Measurements from ENCODE around the gene GLP1R. TPM values are rescaled to one million over a fixed set of nuclear protein-coding genes. Genes with fewer than 3 reads are reported as not detected.

GLP1R gene
- total and polyA plus RNA-seq, 2 of the 13 experiments (the other 11 are each of a cell fraction or from before 2014, with no cell fraction given) = not detected

GRCh38 chr6:39003492-39003891, 45.1 kb upstream of the GLP1R start:
- Histone ChIP-seq H3K9ac (ENCODE audit: insufficient read depth, low read depth, low read length) (no peak overlapping the region), H4K20me1 (ENCODE audit: insufficient read depth, low read length) (no peaks in the 10 kb centered on the region), H3K27me3 (ENCODE audit: control insufficient read depth in 1 of 2, insufficient read depth in 2 of 2, low read length in 2 of 2) (no peaks in the 10 kb centered on the region; a peak in 1 of 5 replicates), H3K27ac (ENCODE audit: extremely low read length, insufficient read depth, low read length) (no peak overlapping the region), H3K4me1 (ENCODE audit: insufficient read depth, low read length) (no peaks in the 10 kb centered on the region), H3K79me2 (ENCODE audit: insufficient read depth, low read length) (no peaks in the 10 kb centered on the region), H3K9me3 (ENCODE audit: low read length) (no peaks in the 10 kb centered on the region), H3K4me2 (ENCODE audit: low read depth, low read length) (no peak overlapping the region), H2AFZ (ENCODE audit: low read length) (no peak overlapping the region), H3K4me3 (replicated peaks in 1 of 3; ENCODE audit: insufficient read depth in 1 of 3, low read depth in 2 of 3, low read length in 3 of 3) (no peak overlapping the region), H3K36me3 (replicated peaks in 1 of 2; ENCODE audit: control insufficient read depth in 1 of 2, insufficient read depth in 2 of 2, low read length in 2 of 2) (no peaks in the 10 kb centered on the region)
- TF ChIP-seq MXD1 (CRISPR knock-in tag; IDR thresholded peaks at IDR 0.05) = no peak
- peak; percentile 83 to 92 for TF ChIP-seq MAFK (conservative IDR thresholded peaks at IDR 0.05 in 1 of 2, IDR thresholded peaks at IDR 0.05 in 1 of 2; ENCODE audit: low read length in 2 of 2)
- peak; percentile 90 for TF ChIP-seq MAFF (IDR thresholded peaks at IDR 0.05; ENCODE audit: low read depth, low read length)
- ChIA-PET POLR2A (no interaction called here), CTCF (ENCODE audit: low intra/inter-chr PET ratio, low total read pairs) (no interaction called here)
- in situ Hi-C loops (cut with HindIII; ENCODE audit: extremely low pct_ligation_motif_present, low pct_unique_long_range_greater_than_20kb) (loop anchor here (10.0 kb wide), 1 partner anchor 301 kb away; no protein-coding TSS in a partner anchor), intact Hi-C loops (cut with micrococcal nuclease; ENCODE audit: unreplicated experiment) (no loop called here)
- no peak for FAIRE-seq
- ATAC-seq = no peak
- DNase-seq (ENCODE audit: low spot score) = no peak
- BruUV-seq (replicated peaks) = no TSS peak
- WGBS (ENCODE audit: low lambda C conversion rate) = 3% methylated on average over 1 of the region's 1 CpG

- Histone ChIP-seq H2AFZ (ENCODE audit: low read length) (no peak overlapping the region), H3K36me3 (replicated peaks in 1 of 2; ENCODE audit: control insufficient read depth in 1 of 2, insufficient read depth in 2 of 2, low read length in 2 of 2) (no peaks in the 10 kb centered on the region), H3K27ac (ENCODE audit: extremely low read length, insufficient read depth, low read length) (no peak overlapping the region), H3K4me3 (replicated peaks in 1 of 3; ENCODE audit: insufficient read depth in 1 of 3, low read depth in 2 of 3, low read length in 3 of 3) (no peak overlapping the region), H3K79me2 (ENCODE audit: insufficient read depth, low read length) (no peaks in the 10 kb centered on the region), H3K9me3 (ENCODE audit: low read length) (no peaks in the 10 kb centered on the region), H3K4me1 (ENCODE audit: insufficient read depth, low read length) (no peaks in the 10 kb centered on the region), H3K9ac (ENCODE audit: insufficient read depth, low read depth, low read length) (no peak overlapping the region), H3K4me2 (ENCODE audit: low read depth, low read length) (no peak overlapping the region), H3K27me3 (ENCODE audit: control insufficient read depth in 1 of 2, insufficient read depth in 2 of 2, low read length in 2 of 2) (no peaks in the 10 kb centered on the region; a peak in 1 of 5 replicates), H4K20me1 (ENCODE audit: insufficient read depth, low read length) (no peaks in the 10 kb centered on the region)
- 2% methylated on average over 2 of the region's 2 CpGs for WGBS (ENCODE audit: low lambda C conversion rate)
- no peak for FAIRE-seq
- in situ Hi-C loops (cut with HindIII; ENCODE audit: extremely low pct_ligation_motif_present, low pct_unique_long_range_greater_than_20kb) = loop anchor here (10.0 kb wide), 1 partner anchor 300 kb away; no protein-coding TSS in a partner anchor
- DNase-seq (ENCODE audit: low spot score) = no peak
- no TSS peak for BruUV-seq (replicated peaks)
- ChIA-PET POLR2A (no interaction called here), CTCF (ENCODE audit: low intra/inter-chr PET ratio, low total read pairs) (no interaction called here)
- ATAC-seq = no peak
- intact Hi-C loops (cut with micrococcal nuclease; ENCODE audit: unreplicated experiment) = no loop called here
- no peak for TF ChIP-seq HMG20A (CRISPR knock-in tag; IDR thresholded peaks at IDR 0.05; ENCODE audit: borderline replicate concordance)
- no peak for TF ChIP-seq JARID2 (CRISPR knock-in tag; IDR thresholded peaks at IDR 0.05; ENCODE audit: insufficient replicate concordance)
- no peak for TF ChIP-seq ZBTB38 (CRISPR knock-in tag; IDR thresholded peaks at IDR 0.05)
- no peak for TF ChIP-seq E2F2 (CRISPR knock-in tag; IDR thresholded peaks at IDR 0.05; ENCODE audit: borderline replicate concordance)
- no peak for TF ChIP-seq ZBTB34 (CRISPR knock-in tag; IDR thresholded peaks at IDR 0.05)
- no peak for TF ChIP-seq ZNF431 (CRISPR knock-in tag; IDR thresholded peaks at IDR 0.05; ENCODE audit: borderline replicate concordance, low read depth)
- no peak for TF ChIP-seq TEAD2 (CRISPR knock-in tag; IDR thresholded peaks at IDR 0.05)
- TF ChIP-seq TRAFD1 (CRISPR knock-in tag; IDR thresholded peaks at IDR 0.05; ENCODE audit: borderline replicate concordance) = no peak
- TF ChIP-seq ZNF180 (CRISPR knock-in tag; IDR thresholded peaks at IDR 0.05; ENCODE audit: borderline replicate concordance, low read depth) = no peak
- no peak for TF ChIP-seq RARG (CRISPR knock-in tag; IDR thresholded peaks at IDR 0.05; ENCODE audit: low read depth)
- no peak for TF ChIP-seq MTF1 (CRISPR knock-in tag; IDR thresholded peaks at IDR 0.05)
- no peak for TF ChIP-seq STAT5B (CRISPR knock-in tag; IDR thresholded peaks at IDR 0.05)
Observed at GRCh38 chr6:39004801-39005200, 43.8 kb upstream of the GLP1R start.
